ENCODE data around the gene PCDHGC3. TPM values are rescaled to one million over a fixed set of nuclear protein-coding genes. Genes with fewer than 3 reads are reported as not detected.

The PCDHGC3 gene
- total RNA-seq, 4 donors from 2014 or later, result 25.9 to 146 (median 123) TPM

DNA sequence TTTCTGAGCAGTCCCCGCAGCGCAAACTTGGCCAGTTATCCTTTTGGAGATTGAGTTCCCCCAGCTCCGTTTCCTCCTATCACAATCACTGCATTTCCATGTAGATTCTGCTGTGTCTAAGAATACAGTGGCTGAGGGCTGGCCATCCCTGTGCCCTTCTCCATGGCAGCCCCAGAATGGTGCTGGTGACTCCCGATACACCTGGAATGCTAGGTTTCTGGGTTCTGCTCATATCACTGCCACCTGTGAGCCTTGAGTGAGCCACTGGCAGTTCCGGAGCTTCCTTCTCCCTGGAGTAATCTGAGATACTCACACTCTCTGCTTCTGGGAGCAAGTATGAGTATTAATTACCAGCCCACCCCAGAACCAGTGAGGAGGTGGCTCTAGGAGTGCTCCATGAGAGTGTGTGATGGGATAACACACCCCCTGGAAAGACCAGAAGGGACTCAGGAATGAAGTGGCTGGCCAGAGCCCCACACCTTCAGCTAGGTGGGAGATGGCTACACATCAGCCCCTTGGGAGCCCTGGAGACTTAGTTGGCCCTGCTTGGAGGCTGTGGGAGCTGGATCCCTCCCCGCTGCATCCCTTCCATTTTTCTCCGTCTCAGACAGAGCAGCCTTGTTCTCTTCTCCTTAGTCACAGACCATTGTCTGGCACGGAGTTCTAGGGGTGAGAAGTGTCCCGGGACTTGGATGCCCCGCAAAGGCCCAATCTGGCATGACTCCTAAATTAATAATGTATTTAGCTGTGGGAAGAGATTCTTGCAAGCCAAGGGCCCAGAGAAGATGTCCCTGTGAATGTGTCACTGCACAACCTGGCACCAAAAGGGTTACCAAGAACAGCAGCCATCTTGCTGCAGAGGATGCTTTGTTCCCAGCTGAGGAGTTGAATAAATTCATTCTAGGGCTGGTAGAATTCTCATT is 18.0 kb downstream of the PCDHGC3 start:
- no peaks in the 10 kb centered on the region for H3K4me1 ChIP-seq
- H3K36me3 ChIP-seq, result no peaks in the 10 kb centered on the region
- DNase-seq, result no peak
- no peaks in the 10 kb centered on the region for H3K9me3 ChIP-seq
- intact Hi-C loops (cut with DNase I; ENCODE audit: low total_unique reads), result no loop called here
- no peaks in the 10 kb centered on the region for H3K27me3 ChIP-seq
- TF ChIP-seq POLR2A (IDR thresholded peaks at IDR 0.05), result no peak
- TF ChIP-seq, protein P1, sequence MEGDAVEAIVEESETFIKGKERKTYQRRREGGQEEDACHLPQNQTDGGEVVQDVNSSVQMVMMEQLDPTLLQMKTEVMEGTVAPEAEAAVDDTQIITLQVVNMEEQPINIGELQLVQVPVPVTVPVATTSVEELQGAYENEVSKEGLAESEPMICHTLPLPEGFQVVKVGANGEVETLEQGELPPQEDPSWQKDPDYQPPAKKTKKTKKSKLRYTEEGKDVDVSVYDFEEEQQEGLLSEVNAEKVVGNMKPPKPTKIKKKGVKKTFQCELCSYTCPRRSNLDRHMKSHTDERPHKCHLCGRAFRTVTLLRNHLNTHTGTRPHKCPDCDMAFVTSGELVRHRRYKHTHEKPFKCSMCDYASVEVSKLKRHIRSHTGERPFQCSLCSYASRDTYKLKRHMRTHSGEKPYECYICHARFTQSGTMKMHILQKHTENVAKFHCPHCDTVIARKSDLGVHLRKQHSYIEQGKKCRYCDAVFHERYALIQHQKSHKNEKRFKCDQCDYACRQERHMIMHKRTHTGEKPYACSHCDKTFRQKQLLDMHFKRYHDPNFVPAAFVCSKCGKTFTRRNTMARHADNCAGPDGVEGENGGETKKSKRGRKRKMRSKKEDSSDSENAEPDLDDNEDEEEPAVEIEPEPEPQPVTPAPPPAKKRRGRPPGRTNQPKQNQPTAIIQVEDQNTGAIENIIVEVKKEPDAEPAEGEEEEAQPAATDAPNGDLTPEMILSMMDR (IDR thresholded peaks at IDR 0.05), result no peak
- H3K4me3 ChIP-seq, result no peak overlapping the region
- H3K27ac ChIP-seq, result peak overlapping the region; percentile 30 to 57

DNA sequence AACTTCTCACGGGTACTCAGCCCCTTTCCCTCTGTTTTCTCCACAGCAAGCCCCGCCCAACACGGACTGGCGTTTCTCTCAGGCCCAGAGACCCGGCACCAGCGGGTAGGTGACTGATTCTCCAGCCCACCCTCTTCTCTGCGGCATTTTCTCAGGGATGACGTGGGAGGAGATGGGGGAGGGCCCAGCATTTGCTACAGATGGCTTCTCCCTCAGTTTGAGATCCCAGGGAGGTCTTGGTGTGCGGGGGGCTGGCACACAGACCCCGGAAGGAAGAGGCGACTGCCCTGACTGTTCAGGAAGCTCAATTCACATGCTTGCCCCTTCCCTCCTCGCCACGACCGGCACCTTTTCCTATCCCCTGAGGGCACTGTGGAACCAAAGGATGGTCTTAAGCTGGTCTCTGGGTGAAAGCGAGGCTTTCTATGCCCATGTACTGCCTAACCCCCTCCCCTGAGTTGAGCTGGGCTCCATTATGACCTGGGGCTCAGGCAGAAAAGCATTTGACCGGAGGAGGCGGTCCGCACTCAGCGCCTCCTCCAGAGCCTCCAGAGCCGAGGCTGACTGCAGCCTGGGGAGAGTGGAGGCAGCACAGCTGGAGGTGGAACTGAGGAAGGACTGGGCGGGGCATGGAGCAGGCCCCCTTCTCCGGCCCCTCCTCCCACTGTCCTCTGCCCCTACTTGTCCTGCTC is 19.1 kb downstream of the PCDHGC3 start:
- DNase-seq, result no peak
- Histone ChIP-seq H3K4me1 (no peaks in the 10 kb centered on the region), H3K4me3 (no peak overlapping the region), H3K36me3 (no peaks in the 10 kb centered on the region), H3K27me3 (no peaks in the 10 kb centered on the region), H3K27ac (peak overlapping the region; percentile 30 to 57), H3K9me3 (no peaks in the 10 kb centered on the region)
- intact Hi-C loops (cut with DNase I; ENCODE audit: low total_unique reads), result no loop called here
- TF ChIP-seq POLR2A (IDR thresholded peaks at IDR 0.05), result no peak
- TF ChIP-seq, protein P1 (IDR thresholded peaks at IDR 0.05), result no peak

DNA sequence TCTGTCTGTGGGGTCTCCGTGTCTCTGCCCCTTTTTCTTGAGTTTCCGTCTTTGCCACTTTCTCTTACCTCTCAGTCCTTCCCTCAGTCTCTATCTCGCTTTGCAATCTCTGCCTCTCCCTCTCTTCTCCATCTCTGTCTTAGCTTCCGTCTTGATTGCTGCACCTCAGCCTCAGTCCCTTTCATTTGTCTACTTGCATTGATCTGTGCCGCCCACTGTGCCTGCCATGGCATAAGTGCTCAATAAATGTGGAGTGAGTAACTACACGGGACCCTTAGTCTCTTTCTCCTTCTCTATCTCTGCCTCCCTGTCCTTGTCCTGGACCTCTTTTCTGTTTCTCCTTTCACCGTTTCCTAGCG is 19.7 kb downstream of the PCDHGC3 start:
- no peak for TF ChIP-seq POLR2A (IDR thresholded peaks at IDR 0.05)
- TF ChIP-seq, protein P1 (IDR thresholded peaks at IDR 0.05), result no peak
- Histone ChIP-seq H3K9me3 (no peaks in the 10 kb centered on the region), H3K27ac (peak overlapping the region in 1 of 2 donors; percentile 57), H3K4me3 (no peak overlapping the region), H3K27me3 (no peaks in the 10 kb centered on the region), H3K4me1 (no peaks in the 10 kb centered on the region), H3K36me3 (no peaks in the 10 kb centered on the region)
- intact Hi-C loops (cut with DNase I; ENCODE audit: low total_unique reads), result no loop called here
- no peak for DNase-seq

DNA sequence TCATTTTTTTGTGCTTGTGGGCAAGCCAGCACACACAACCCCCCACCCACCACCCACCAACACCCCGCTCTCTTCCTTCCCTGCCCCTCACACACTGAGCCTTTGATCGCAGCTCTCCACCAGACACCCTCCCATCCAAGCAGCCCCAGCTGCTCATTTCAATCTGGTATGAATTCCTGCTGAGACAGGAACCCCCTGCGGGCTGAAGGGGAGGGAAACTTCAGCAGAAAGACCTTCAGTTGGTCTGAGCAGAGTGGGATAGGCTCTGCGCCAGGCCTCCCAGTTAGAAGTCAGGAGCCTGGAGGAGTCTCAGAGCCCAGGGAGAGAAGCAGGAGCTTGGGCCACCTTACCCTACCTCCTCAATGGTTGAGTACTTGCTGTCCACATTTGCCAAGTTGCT is 20.3 kb downstream of the PCDHGC3 start:
- no peaks in the 10 kb centered on the region for H3K9me3 ChIP-seq
- H3K4me3 ChIP-seq, result no peak overlapping the region
- no peaks in the 10 kb centered on the region for H3K27me3 ChIP-seq
- no peak for DNase-seq
- TF ChIP-seq, protein P1 (IDR thresholded peaks at IDR 0.05), result no peak
- no peak for TF ChIP-seq POLR2A (IDR thresholded peaks at IDR 0.05)
- H3K27ac ChIP-seq, result no peak overlapping the region
- intact Hi-C loops (cut with DNase I; ENCODE audit: low total_unique reads), result no loop called here
- no peaks in the 10 kb centered on the region for H3K36me3 ChIP-seq
- H3K4me1 ChIP-seq, result no peaks in the 10 kb centered on the region

DNA sequence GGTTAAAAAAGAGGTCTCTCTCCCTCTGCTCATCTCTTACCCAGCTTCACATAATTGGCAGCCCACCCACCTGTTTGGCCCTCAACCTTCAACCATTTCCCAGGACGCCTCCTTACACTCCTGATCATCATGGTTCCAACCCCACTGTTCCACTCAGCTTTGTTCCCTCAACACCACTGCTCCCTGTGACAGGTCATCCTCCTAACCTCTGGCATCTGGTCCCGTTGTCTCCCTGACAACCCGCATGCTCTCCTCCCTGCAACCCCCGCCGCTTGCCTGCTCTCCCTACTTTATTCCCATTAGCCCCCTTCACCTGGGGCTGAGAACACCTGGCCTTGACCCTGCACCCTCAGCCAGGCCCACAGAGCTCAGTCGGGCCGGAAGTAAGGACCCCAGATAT is 26.0 kb downstream of the PCDHGC3 start:
- Histone ChIP-seq H3K36me3 (no peaks in the 10 kb centered on the region), H3K27me3 (no peaks in the 10 kb centered on the region), H3K27ac (no peak overlapping the region), H3K4me1 (peaks cover 0 to 4% of the 10 kb centered on the region in 2 donors), H3K9me3 (no peaks in the 10 kb centered on the region), H3K4me3 (no peak overlapping the region)
- TF ChIP-seq POLR2A (IDR thresholded peaks at IDR 0.05), result no peak
- TF ChIP-seq, protein P1 (IDR thresholded peaks at IDR 0.05), result no peak
- no peak for DNase-seq
- intact Hi-C loops (cut with DNase I; ENCODE audit: low total_unique reads), result no loop called here
